Glomerular endothelial cell (primary cell): ENCODE measurements around the gene MELK. TPM values are rescaled to one million over a fixed set of nuclear protein-coding genes. Genes with fewer than 3 reads are reported as not detected.
"Not testable (repeated sequence)": the region's sequence is repeated elsewhere in the genome, so short reads cannot be mapped to it uniquely, and the experiment has no call there.

ENCODE experiments used
- DNase-seq: peaks from one replicate; pipeline ENCODE4 v3.0.0-alpha.2; 2011; ENCODE audit warnings: low read depth, low spot score; ENCODE audit errors: extremely low read depth
- total RNA-seq: library from RNA; depleted of rRNA; stranded (reverse); fragments of >200 nt; gene quantifications from 2 replicates; pipeline ENCODE4 v1.2.3, GENCODE V29; 2015

MELK gene
- total RNA-seq = 10.1 and 14.7 TPM in 2 replicates

DNA sequence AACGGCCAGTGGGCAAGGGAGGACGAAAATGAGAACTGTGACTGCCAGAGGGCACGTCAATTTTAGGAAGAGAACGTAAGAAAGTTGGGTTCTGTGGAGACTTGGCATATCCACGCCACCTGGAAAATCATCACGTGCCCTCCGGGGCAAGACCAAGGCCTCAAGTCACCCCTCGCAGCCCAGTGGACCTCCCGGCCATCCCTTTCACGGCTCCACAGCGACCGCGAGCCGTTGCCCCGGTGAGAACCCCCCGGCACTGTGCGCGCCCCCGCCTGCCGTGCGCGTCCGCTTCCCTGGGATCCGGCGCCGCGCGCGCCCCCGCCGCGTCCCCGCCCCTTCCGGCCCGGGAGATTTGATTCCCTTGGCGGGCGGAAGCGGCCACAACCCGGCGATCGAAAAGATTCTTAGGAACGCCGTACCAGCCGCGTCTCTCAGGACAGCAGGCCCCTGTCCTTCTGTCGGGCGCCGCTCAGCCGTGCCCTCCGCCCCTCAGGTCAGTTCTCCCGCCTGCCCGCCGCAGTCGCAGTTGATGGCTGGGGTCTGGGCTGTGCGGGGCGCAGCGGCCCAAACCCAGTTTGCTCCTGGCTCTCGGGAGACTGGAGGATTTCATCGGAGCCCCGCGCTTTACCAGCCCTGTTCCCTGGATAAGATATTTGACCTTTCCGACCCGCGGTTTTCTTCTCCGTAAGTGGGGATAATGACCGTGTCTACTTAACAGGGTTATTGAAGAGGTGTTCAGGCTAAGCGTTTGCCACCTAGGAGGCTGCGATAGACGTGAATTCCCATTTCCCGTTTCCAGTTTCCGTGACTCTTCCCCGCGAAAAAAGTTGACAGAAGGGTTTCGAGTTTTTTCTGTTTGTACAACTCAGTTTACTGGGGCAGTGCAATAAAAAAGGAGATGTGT lies at the start of gene MELK:
MELK (plus strand) TSS at position 381 of the 904 bp plus-strand sequence. CDS start 8,787 bp downstream, outside the sequence.
- no peak for DNase-seq

DNA sequence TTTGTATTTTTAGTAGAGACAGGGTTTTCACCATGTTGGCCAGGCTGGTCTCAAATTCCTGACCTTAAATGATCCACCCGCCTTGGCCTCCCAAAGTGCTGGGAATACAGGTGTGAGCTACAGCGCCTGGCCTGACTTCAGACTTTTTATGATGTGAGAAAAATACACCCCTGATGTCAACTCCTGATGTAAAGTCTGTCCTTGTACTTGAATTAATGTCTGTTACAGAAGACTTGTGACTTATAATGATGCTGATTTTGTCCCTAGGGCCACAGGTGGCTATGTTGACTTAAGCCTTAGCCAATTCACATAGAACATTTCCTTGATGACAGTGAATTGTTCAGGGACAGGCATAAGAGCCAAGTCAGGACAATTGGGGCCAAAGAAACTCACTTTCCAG lies 42.5 kb upstream of the MELK start:
- DNase-seq = no peak

DNA sequence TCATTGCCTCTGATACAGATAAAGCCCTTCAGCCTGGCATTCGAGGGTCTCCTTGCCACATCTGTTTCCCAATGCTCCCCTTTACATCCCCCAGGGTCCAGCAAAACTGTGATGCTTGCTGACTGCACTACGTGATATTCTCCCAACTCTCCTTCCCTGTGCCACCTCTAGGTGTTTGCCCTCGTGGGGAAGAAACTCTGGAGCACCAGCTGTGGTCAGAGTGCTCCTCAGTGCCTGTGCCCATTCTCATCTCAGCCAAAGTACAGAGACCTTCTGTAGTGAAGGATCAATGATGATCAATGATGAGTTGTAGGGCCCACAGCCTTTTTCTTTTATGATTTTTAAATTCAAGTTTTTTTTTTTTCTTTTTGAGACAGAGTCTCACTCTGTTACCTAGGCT lies 40.3 kb upstream of the MELK start:
- DNase-seq = no peak

DNA sequence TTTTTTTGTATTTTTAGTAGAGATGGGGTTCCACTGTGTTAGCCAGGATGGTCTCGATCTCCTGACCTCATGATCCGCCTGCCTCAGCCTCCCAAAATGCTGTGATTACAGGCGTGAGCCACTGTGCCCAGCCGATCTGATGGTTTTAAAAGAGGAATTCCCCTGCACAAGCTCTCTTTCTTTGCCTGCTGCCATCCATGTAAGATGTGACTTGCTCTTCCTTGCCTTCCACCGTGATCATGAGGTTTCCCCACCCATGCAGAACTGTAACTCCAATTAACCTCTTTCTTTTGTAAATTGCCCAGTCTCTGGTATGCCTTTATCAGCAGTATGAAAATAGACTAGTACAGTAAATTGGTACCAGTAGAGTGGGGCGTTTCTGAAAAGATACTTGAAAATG lies 39.0 kb upstream of the MELK start:
- DNase-seq = not testable (repeated sequence)

DNA sequence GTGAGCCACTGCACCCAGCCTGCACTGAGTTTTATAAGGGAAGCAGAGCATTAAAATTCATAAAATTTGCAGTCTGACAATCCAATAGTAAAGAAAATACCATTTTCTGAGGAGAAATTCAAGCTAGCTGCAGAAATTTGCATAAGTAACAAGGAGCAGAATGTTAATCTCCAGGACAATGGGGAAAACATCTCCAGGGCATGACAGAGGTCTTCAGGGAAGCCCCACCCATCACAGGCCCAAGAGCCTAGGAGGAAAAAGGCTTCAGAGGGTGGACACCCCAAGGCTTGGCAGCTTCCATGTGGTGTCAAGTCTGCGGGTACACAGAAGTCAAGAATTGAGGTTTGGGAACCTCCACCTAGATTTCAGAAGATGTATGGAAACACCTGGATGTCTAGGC lies 37.6 kb upstream of the MELK start:
- no peak for DNase-seq

DNA sequence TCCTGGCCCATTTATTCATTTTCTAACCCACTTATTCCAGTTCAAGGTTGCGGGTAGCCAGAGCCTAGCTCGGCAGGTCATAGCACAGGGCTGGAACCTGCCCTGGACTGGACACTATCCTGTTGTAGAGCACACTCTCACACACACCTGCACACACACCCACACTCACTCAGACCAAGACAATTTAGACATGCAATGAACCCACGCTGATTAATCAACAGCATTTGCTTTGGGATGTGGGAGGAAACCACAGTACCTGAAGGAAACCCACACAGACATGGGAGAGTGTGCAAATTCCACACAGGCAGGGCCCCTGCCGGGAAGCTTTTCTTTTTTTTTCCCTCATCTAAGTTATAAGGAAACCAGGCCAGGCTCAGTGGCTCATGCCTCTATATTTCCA lies 34.8 kb upstream of the MELK start:
- no peak for DNase-seq

DNA sequence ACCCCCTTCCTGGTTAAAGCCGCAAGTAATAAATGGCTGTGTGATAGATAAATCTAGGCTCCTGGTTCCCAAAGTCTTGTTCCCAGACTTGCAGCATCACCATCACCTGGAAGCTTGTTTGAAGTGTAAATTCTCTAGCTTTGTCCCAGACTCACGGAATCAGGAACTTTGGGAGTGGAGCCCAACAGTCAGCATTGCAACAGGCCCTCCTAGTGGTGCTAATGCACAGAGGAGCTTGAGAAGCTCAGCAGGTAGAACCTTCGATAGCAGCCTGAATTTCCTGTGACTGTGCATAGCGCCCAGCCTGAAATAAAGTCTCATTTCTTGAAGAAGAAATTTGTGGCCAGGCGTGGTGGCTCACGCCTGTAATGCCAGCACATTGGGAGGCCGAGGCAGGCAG lies 30.3 kb upstream of the MELK start:
- DNase-seq = no peak

DNA sequence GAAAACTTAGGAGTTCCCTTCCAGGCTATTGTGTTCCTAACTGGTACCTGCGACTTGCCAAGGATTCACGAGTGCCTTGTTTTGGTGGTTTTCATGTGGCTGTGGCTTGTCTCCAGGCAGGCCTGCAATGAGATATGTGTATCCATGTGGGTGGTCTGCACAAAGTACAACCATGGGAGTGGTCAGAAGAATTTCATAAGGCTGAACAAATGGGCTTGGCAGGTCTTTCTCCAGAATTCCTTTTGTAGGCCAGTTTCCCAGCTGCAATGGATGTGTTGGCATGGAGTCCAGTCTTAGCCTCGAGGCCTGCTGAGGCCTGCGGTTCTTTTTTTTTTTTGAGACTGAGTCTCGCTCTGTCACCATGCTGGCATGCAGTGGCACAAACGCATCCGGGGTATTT lies 28.8 kb upstream of the MELK start:
- DNase-seq = no peak

DNA sequence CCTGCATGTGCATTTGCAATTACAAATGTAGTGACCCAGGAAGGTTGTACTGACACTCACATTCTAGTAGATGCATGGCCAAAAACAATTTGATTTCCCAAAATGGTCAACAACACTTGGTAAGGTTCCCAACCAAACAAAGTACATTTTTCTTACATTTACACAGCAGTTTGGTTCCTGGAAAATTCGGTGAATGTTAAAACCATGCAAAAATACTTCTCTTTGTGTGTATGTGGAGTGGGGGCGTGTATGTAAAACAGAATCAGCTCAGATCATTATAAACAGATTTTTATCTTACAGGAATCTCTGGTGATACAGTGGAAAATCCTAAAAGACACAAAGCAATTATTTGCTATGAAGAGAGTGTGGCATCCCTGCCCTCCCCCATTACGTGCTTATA lies 25.1 kb upstream of the MELK start:
- no peak for DNase-seq

DNA sequence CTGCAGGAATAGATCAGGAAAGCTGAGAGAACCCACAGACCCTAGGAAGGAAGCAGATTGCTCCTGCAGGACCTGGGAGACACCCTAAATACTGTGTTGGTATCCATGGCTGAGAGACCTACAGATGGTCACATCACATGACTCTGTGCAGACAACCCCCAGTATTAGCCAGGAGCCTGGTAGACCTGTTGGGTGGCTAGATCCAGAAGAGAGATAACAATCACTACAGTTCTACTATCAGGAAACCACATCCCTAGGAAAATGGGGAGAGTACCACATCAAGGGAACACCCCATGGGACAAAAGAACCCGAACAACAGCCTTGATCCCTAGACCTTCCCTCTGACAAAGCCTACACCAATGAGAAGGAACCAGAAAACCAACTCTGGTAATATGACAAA lies 24.2 kb upstream of the MELK start:
- DNase-seq = no peak

DNA sequence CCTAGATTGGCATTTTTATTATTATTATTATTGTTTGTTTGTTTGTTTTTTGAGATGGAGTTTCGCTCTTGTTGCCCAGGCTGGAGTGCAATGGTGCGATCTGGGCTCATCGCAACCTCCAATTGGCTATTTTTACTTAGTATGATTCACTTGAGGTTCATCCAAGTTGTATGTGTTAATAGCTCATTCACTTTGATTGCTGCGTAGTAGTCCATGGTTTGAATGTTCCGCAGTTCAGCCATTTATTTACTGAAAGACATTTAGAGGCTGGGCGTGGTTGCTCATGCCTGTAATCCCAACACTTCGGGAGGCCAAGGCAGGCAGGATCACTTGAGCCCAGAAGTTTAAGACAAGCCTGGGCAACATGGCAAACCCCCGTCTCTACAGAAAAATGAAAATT lies 22.6 kb upstream of the MELK start:
- no peak for DNase-seq

DNA sequence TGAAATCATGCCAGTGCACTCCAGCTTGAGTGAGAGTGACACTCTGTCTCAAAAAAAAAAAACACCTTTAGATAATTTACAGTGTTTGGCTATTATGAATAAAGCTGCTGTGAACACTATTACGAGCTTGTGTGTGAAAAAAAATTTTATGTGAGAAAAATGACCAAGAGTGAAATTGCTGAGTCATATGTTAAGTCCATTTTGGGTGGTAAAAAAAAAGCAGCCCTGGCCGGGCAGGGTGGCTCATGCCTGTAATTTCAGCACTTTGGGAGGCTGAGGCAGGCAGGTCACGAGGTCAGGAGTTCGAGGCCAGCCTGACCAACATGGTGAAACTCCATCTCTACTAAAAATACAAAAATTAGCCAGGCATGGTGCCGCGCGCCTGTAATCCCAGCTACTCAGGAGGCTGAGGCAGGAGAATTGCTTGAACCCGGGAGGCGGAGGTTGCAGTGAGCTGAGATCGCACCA lies 22.0 kb upstream of the MELK start:
- DNase-seq = not testable (repeated sequence)

DNA sequence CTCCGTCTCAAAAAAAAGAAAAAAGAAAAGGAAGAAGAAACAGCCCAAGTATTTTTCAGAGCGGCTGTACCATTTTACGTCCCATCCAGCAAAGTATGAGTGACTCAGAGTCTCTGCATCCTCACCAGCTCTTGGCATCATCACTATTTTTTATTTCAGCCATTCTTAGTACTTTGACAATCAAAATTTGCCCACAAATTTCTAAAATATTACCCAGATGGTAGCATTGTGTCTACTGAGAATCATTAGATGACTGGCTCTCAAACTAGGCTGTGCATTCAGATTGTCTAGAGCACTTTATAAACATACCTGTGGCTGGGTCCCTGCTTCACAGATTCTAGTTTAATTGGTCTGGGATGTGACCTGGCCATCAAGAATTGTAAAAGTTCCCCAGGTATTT lies 21.6 kb upstream of the MELK start:
- no peak for DNase-seq

DNA sequence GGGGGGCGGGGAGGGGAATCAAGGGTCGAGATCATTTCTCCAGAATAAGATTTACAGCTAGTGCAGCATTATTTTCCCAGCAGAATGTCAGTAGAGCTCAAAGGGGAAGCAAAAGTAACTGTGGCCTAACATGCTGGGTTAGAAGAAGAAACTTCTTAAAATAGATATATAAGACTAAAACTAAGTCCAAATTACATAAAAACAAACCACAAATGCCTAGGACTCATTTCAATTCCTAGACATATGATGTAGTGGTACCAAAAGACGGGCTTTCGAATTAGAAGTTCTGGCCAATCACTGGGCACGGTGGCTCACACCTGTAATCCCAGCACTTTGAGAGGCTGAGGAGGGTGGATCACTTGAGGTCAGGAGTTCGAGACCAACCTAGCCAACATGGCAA lies 20.8 kb upstream of the MELK start:
- no peak for DNase-seq

DNA sequence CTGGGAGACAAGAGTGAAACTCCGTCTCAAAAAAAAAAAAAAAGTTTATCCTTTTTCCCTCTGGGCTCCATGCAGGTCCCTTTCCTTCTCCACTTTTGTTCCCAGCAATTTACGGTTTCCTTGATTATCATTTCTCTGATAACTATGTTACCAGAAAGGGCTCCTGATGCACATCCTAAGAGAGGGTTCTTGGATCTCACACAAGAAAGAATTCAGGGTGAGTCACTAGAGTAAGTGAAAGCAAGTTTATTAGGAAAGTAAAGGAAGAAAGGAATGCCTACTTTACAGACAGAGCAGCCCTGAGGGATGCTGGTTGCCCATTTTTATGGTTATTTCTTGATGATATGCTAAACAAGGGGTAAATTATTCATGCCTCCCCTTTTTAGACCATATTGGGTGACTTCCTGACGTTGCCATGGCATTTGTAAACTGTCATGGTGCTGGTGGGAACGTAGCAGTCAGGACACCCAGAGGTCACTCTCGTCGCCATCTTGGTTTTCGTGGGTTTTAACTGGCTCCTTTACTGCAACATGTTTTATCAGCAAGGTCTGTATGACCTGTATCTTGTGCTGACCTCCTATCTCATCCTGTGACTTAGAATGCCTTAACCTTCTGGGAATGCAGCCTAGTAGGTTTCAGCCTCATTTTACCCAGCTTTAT lies 13.5 kb upstream of the MELK start:
- DNase-seq = no peak

DNA sequence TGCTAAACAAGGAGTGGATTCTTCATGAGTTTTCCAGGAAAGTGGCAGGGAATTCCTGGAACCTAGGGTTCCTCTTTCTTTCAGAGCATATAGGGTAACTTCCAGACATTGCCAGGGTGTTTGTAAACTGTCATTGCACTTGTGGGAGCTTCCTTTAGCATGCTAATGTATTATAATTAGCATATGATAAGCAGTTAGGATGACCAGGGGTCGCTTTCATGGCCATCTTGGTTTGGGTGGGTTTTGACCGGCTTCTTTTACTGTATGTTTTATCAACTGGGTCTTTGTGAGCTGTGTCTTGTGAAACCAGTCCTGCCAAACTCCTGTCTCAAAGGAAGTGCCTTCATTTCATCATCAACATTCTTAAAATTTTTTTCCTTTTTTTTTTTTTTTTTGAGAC lies 11.9 kb upstream of the MELK start:
- DNase-seq = no peak

DNA sequence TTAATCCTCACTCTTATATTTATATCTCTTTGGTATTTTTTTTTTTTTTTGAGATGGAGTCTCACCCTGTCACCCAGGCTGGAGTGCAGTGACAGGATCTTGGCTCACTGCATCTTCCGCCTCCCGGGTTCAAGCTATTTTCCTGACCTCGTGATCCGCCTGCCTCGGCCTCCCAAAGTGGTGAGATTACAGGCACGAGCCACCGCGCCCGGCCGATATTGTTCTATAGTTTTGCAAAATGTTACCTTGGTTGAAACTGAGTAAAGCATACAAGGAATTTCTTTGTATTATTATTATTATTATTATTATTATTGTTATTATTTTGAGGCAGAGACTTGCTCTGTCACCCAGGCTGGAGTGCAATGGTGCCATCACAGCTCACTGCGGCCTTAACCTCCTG lies 9.9 kb upstream of the MELK start:
- DNase-seq = not testable (repeated sequence)

DNA sequence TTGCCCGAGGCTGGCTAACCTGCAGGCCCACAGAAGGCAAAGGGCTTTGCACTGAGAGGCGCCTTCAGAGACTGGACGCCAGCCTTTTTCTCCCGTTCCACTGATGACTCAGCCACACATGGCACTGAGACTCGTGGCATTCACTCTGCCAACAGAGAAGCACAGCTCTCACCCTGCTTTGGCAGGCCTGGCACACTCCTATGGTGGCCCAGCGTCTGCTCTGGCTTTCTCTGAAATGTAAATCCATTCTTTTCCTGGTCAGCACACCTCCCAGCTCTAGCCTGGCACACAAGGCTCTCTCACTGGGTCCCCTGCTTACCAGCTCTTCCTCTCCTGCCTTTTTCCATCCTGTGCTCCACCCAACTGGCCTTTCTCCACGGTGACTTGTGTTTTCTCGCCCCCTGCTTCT lies 5.9 kb upstream of the MELK start:
- no peak for DNase-seq

DNA sequence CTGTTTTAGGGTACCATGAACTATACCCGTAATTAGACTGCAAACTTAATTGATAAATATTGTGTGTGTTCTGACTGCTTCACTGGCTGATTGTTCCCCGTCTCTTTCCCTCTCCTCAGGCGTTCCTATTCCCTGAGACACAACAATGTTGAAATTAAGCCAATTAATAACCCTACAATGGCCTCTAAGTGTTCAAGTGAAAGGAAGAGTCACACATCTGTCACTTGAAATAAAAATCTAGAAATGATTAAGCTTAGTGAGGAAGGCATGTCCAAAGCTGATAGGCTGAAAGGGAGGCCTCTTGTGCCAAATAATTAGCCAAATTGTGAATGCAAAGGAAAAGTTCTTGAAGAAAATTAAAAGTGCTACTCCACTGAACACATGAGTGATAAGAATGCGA lies 4.0 kb upstream of the MELK start:
- not testable (repeated sequence) for DNase-seq

DNA sequence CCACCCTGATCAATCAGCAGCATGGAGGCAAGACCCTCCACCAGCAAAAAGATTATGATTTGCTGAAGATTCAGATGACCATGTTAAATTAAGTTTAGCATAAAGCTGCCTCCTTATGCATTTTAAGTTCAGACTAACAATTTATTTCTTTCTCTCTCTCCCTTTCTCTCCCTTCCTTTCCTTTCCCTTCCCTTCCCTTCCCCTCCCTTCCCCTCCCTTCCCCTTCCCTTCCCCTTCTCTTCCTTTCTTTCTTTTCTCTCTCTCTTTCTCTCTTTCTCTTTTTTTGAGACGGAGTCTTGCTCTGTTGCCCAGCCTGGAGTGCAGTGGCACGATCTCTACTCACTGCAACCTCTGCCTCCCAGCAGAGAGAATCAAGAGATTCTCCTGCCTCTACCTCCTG lies 1.4 kb upstream of the MELK start:
- DNase-seq = no peak

DNA sequence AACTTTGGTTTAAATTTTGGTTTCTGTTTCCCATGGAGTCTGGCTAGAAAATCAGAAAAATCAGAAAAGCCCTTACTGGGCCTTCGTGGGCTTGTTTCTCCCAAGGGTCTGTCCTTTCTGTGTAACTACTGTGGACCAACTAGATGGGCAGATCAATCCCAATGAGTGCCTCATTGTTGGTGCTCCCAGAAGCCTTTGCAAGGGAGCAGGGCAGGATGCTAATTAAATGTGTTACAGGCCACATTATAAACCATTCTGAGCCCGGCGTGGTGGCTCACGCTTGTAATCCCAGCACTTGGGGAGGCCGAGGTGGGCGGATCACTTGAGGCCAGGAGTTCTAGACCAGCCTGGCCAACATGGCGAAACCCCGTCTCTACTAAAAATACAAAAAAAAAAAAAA lies 1.4 kb downstream of the MELK start:
- DNase-seq = not testable (repeated sequence)

DNA sequence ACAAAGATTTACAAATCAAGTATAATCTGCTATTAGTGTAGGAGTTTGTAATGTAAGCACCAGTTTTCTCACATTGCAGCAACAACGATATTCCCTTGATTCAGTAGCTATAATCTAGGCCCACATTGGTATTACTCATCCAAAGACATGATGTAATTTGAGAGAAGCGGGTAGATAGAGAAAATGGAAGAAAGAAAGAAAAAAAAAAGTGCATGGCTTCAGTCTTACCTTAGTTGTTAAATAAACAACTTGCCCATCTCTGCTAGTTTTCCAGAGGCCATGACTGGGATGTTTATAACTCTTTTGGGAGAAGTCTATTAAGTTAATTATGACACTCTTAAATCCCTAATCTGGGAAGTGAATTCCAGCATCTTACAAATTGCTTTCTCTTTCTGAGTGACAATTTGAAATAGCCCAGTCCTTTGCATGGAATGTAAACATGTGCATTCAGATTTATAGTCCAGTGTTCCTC lies 2.8 kb downstream of the MELK start:
- no peak for DNase-seq
